Measurements from ENCODE around the gene SLC17A8. TPM values are rescaled to one million over a fixed set of nuclear protein-coding genes. Genes with fewer than 3 reads are reported as not detected.

The SLC17A8 gene
- polyA plus RNA-seq, 3 donors: not detected

DNA sequence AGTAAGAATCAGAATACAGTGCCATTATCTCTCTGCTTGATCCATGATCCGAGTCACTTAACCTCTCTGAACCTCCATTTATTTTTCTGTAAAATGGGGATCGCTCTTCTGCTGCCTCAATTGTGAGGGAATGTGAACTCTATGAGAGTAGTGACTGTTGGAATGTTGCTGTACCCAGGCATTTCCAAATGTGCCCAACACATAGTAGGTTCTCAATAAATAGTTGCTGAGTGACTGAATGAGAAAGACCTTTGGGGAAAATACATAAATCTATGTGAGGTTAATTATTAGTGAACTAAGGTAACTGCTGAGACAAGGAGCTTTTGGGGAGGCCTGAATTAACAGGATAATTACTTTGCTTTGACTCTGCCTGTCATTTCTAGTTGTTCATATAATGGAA lies 82.9 kb downstream of the SLC17A8 start:
- no peaks in the 10 kb centered on the region for H3K27me3 ChIP-seq (ENCODE audit: control insufficient read depth in 2 of 2, insufficient read depth in 2 of 2, low read length in 2 of 2)
- H3K36me3 ChIP-seq (replicated peaks in 1 of 2; ENCODE audit: control insufficient read depth in 1 of 2, insufficient read depth in 2 of 2, low read length in 2 of 2): no peaks in the 10 kb centered on the region
- no peaks in the 10 kb centered on the region for H3K79me2 ChIP-seq (ENCODE audit: insufficient read depth, low read length)
- peaks cover 9% of the 10 kb centered on the region in 2 donors for H3K4me1 ChIP-seq (ENCODE audit: control insufficient read depth in 1 of 2, insufficient read depth in 2 of 2, low read length in 2 of 2)
- Mint-ChIP-seq H3K27me3 (ENCODE audit: low read depth in 3 of 3) (peaks cover 0 to 10% (median 0%) of the 10 kb centered on the region in 3 donors), H3K4me1 (peaks cover 28% of the 10 kb centered on the region), H3K9me3 (peaks cover 0 to 3% (median 0%) of the 10 kb centered on the region in 7 donors), H3K4me3 (no peak overlapping the region), H3K27ac (no peak overlapping the region), H3K36me3 (no peaks in the 10 kb centered on the region)
- H3K4me3 ChIP-seq (replicated peaks in 1 of 3; ENCODE audit: low read depth in 2 of 3, low read length in 3 of 3): no peak overlapping the region
- no peak overlapping the region for H3K27ac ChIP-seq (ENCODE audit: low read depth in 1 of 2, low read length in 2 of 2)
- H2AFZ ChIP-seq (ENCODE audit: insufficient read depth, low read depth, low read length, poor library complexity, severe bottlenecking): no peak overlapping the region
- no peak overlapping the region for H3K9ac ChIP-seq (ENCODE audit: insufficient read depth, low read length, poor library complexity, severe bottlenecking)
- intact Hi-C loops (cut with micrococcal nuclease): no loop called here
- DNase-seq: no peak
- no CpG with 5 or more reads among the region's 2 CpGs for WGBS (ENCODE audit: insufficient coverage)
- H3K4me2 ChIP-seq (replicated peaks; ENCODE audit: extremely low read depth, low read length, poor library complexity, severe bottlenecking): no peak overlapping the region
- no peaks in the 10 kb centered on the region for H4K20me1 ChIP-seq (ENCODE audit: insufficient read depth, low read length)
- TF ChIP-seq CTCF (IDR thresholded peaks at IDR 0.05): no peak
- H3K9me3 ChIP-seq (replicated peaks in 1 of 2; ENCODE audit: control insufficient read depth in 1 of 2, insufficient read depth in 1 of 2, low read length in 2 of 2): no peaks in the 10 kb centered on the region

DNA sequence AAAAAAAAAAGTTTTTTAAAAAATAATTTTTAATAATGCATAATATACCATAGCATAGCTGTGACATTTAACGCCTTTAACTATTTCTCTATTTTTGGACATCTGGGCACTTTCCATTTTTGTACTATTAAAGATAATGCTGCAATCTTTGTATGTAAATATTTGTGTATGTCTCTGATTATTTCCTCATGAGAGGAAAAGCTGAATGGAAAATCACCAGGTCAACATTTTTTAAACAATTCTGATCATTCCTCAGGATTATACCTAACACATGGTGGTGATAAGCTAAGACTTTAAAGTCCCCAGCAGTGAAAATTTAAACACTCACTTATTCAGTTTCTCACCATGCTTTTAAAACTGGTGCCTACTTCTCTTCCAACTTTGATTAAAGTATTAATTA lies 85.5 kb downstream of the SLC17A8 start:
- no peak overlapping the region for H3K4me3 Mint-ChIP-seq
- Histone ChIP-seq H3K9ac (ENCODE audit: insufficient read depth, low read length, poor library complexity, severe bottlenecking) (no peak overlapping the region), H2AFZ (ENCODE audit: insufficient read depth, low read depth, low read length, poor library complexity, severe bottlenecking) (no peak overlapping the region), H3K36me3 (replicated peaks in 1 of 2; ENCODE audit: control insufficient read depth in 1 of 2, insufficient read depth in 2 of 2, low read length in 2 of 2) (no peaks in the 10 kb centered on the region), H3K27me3 (ENCODE audit: control insufficient read depth in 2 of 2, insufficient read depth in 2 of 2, low read length in 2 of 2) (no peaks in the 10 kb centered on the region), H3K27ac (ENCODE audit: low read depth in 1 of 2, low read length in 2 of 2) (no peak overlapping the region), H3K9me3 (replicated peaks in 1 of 2; ENCODE audit: control insufficient read depth in 1 of 2, insufficient read depth in 1 of 2, low read length in 2 of 2) (no peaks in the 10 kb centered on the region), H3K4me2 (replicated peaks; ENCODE audit: extremely low read depth, low read length, poor library complexity, severe bottlenecking) (no peak overlapping the region), H4K20me1 (ENCODE audit: insufficient read depth, low read length) (no peaks in the 10 kb centered on the region), H3K4me3 (replicated peaks in 1 of 3; ENCODE audit: low read depth in 2 of 3, low read length in 3 of 3) (no peak overlapping the region), H3K4me1 (ENCODE audit: control insufficient read depth in 1 of 2, insufficient read depth in 2 of 2, low read length in 2 of 2) (peaks cover 4 to 6% of the 10 kb centered on the region in 2 donors), H3K79me2 (ENCODE audit: insufficient read depth, low read length) (no peaks in the 10 kb centered on the region)
- H3K27me3 Mint-ChIP-seq (ENCODE audit: low read depth in 3 of 3): peaks cover 0 to 10% (median 3%) of the 10 kb centered on the region in 3 donors
- no peak for TF ChIP-seq CTCF (IDR thresholded peaks at IDR 0.05)
- no peak overlapping the region for H3K27ac Mint-ChIP-seq
- peaks cover 0 to 4% (median 0%) of the 10 kb centered on the region in 7 donors for H3K9me3 Mint-ChIP-seq
- intact Hi-C loops (cut with micrococcal nuclease): no loop called here
- H3K4me1 Mint-ChIP-seq: peaks cover 20% of the 10 kb centered on the region
- no peak for DNase-seq
- H3K36me3 Mint-ChIP-seq: no peaks in the 10 kb centered on the region
- no CpG with 5 or more reads among the region's 1 CpG for WGBS (ENCODE audit: insufficient coverage)

All from CD14-positive monocyte (primary cell).